ENCODE measurements around the gene MRPL24.
A peak's percentile ranks its signal among the peaks of the same experiment; 100 is the strongest.

MRPL24 gene

DNA sequence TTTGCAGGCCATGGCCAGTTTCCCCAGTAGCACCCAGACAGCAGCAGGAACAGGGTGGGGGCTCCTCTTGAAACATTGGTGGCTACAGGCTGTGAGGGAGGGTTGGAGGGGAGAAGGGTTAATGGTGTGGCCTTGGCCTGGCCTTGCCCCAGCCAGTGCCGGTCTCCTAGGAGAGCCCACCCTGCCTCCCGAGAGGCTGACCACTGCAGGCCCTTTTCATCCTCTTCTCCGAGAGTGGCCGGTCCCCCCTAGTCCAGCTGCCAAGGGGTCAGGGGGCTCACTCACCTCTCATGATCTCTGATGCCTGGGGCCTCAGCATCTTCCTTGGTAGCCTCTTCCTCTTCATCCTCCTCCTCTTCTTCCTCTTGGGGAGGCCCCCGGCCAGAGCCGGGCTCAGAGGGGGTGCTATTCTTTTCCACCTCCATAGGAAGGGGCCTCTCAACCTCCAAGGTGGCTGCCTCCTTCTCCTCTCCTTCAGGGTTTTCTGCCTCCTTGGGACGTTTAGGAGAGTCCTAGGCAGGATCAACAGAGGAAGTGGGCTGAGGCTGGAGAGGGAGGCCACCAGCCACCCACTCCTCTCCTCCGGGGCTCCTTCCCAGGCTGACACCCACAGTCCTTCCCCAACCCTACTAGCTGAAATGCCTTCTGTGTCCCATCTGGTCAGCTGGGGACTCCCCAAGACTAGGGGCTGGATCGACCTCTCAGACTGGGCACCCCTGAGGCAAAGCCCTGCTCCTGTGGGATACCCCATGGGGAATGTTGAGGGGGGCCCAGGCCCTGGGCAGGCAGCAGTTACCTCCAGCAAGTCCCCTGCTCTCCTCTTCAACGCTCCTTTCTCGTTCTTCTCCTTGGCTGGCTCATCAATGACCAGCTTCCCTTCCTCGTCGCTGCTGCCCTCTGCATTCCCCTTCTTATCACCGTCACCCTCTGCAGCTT, 2.7 kb upstream of the MRPL24 start:
- DNase-seq (ENCODE audit: low spot score) = no peak

DNA sequence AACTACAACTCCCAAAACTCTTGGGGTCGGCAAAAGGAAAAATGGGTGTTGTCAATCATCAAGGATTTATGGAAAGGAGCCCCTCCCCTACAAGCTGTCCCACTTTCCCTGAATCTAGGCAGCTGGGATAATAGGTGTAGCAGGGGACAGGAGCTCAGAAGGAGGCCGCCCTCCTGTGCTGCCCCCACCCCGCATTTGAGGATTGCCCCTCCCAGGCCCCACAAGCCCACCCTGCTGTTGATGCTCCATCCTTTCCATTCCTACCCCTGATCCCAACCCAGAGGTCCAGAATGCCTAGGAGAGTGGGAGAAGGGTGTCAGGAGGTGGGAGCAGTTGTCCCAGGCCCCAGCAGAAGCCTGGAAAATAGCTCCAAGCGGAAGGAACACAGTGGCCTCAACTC, 1.9 kb upstream of the MRPL24 start:
- no peak for DNase-seq (ENCODE audit: low spot score)

DNA sequence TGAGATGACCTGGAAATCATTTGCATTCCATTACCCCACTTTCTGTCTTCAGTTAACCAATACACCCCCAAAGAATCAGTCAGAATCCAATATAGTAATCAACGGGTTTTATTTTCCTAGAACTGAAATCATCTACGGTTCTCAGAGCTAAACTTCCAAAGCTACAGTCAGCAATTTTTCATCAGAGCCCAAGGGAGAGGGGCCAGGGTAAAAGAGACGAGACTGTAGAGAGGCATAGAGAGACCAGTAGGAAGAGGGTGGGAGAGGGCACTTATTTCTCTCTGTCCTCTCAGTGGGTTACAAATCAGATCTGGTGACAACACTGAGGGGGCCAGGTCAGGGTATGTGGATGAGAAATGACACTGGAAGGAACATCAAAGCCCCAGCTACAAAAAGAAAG, 1.1 kb upstream of the MRPL24 start:
- no peak for DNase-seq (ENCODE audit: low spot score)

DNA sequence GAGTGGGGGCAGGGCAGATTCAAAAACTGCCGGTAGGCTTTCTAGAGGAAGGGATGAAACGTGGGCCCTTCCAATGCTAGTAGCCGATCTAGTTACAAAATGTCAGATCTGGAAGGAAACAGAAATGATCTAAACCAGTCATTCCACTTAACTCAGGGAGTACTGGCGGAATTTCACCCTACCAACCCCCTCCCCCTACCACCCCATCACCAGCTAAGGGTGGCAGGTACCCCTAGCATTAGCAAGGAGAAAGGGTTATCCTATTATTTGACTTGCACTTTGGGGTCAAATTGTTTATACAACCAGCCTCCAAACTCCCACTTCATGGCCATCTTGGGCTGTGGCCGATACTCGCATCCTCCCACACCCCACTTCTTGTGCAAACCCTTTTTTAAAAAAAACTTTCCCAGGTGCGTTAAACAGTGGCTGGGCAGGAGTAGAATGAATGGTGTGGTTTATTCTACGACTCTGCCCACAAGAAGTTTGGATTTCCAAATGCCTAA, 644 bp upstream of the MRPL24 start:
- no peak for DNase-seq (ENCODE audit: low spot score)

DNA sequence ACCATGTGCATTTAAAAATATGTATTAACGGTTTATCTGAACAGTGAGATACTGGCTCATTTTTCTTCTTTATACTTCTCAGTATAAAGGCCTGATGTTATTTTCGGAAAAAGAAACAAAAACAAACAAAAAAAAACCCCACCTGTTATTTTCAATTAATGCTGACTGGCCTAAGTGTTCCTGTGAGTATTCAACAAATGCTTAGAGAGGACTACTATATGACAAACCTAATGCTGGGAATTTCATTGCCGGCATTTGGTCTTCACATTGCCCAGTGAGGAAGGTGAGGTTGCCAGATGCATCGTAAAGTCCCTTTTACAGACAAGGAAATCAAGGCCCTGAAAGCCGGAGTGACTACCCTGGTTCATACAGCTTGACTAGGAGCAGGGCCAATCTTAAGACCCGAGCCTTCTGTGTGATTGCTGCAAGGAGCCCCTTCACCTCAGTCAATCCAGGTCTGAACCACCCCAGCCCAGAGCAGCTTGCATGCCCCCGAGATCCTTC, 599 bp downstream of the MRPL24 start:
- DNase-seq (ENCODE audit: low spot score) = no peak

DNA sequence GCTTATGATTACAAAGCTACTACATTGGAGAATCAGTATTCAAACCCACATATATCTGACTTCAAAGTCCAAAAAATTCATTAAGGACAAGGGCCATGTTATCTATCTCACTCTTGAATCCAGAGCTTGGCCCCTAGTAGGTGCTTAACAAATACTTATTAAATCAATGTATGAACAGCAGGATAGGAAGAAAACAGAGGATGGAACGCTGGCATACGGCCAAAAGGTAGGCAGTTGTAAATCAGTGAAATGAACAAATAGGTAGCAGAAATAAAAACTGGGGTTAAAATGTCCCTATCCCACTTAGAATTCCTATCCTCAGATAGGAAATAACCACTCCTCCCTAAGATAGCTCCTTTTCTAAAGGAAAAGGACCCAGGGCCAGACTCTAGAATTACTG, 2.0 kb downstream of the MRPL24 start:
- DNase-seq (ENCODE audit: low spot score) = no peak

DNA sequence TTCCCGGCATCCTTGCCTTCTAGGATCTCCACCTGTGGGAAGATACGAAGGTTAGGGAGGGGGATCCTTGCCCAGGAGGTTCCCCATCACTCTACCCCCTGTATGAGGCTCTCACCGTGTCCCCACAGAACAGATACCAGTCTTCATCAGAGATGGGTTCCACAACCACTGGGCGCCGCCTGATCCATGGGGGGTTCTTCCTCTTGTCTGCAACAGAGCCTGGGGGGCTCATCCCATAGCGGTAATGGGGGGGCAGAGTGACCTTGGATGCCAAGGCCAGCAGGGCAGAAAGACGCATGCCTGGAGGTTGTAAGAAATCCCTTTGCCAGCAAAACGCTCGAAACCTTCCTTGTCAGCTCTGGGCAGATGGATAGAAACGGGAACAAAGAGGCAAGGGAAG, 2.5 kb downstream of the MRPL24 start:
- no peak for DNase-seq (ENCODE audit: low spot score)

DNA sequence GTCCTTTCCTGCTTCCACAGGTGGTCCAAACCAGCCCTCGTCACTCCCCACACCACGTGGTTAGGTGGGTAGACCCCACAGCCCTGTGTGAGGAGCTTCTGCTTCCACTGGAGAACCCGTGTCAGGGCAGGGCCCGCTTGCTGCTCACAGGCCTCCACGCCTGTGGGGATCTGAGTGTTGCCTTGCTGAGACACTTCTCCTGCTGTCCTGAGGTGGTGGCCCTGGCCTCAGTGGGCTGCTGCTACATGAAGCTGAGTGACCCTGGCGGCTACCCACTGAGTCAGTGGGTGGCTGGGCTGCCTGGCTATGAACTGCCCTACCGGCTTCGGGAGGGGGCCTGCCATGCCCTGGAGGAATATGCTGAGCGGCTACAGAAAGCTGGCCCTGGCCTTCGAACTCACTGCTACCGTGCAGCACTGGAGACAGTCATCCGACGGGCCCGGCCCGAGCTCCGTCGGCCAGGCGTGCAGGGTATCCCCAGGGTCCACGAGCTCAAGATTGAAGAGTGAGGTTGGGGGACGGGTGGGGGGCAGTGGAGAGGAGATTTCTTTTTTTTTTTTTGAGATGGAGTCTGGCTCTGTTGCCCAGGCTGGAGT, 6.8 kb downstream of the MRPL24 start:
- DNase-seq (ENCODE audit: low spot score) = no peak

DNA sequence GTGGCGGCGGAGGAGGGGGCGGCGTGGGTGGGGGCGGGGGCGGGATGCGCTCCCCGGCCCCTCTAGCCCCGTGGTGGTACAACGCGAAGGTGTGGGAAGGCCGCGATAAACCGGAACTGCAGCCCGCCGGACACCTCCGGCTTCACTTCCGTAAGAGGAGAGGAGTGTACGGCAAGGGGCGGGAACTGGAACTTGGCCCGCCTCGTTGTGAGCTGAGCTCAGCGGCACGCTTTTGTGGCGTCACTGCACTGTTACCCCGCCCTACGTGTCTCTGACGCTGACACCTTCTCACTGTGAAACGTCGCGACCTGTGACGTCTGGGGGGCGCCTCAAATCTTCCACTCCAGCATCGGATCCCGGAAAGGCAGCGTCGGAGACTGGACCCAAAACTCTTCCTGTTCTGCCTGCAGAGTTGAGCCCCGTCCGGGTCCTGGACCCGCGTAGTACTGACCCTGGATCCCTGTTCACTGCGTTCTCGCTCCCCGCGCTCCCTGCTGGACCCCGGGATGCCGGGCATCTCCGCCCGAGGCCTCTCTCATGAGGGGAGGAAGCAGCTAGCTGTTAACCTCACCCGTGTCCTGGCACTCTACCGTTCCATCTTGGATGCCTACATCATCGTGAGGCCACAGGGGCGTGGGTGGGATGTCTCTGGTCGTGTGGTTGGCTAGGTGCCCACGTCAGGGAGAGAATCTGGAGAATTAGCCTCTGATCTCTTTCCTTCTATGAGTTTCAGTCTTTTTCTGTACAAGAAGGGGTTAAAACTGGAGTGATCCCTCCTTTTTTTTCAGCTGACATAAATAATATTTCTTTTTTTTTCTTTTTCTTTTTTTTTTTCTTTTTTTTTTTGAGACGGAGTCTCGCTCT, 12.1 kb downstream of the MRPL24 start, which contains the start of gene ISG20L2:
ISG20L2 (minus strand) TSS at position 168 of the 864 bp plus-strand sequence. CDS start 1,114 bp downstream, outside the sequence.
- DNase-seq (ENCODE audit: low spot score) = peak; percentile 94

DNA sequence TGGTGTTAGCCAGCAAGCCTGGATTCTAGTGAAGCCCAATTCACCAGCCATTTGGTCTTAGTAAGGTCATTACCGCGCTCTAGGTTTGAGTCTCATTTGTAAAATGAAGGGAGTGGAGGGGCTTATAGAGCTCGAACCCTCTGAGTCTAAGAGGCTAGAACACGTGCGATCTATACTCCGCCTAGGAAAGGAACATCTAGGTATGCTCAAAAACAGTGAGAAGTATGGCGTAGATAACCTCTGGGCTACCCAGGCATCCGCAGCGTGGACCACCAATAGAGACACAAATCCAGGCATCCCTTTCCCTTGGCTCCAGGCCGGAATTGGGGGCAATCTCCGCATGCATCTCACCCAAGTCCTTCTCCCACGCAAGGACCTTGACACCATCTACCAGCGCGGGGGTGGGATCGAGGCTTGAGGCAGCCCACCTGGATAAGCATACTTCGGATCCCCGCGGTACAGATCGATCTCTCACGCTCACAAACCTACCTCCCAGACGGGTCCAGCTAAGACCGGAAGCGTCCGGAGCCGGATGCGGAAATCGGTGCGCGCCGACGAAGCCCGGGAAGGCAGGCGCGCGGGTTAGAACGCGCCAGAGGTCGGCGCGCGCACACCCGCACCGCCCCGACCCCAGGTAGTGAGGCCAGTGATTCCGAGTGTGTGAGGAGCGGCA, 12.8 kb downstream of the MRPL24 start, which contains the start of gene METTL25B:
METTL25B (plus strand) TSS at position 544 of the 673 bp plus-strand sequence. CDS start 636 bp downstream, outside the sequence.
- DNase-seq (ENCODE audit: low spot score) = peak; percentile 86

DNA sequence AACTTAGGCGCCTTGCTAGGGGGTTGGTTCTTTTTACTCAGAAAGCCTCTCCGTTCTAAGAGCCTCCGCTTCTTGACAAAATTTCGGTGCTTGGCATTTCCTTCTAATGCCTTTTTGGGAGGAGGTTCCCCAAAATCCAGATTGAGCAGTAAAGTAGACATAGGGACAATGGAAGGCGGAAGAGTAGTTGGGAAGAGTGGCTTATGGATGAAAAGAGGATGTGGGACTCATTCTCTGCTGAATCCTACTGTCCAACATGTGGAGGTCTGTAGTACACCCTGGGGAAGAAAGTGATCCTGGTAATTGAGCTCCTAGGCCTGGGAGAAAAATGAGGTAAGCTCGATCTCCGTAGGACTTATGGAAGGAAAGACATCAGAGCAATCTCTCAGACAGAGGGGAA, 13.4 kb downstream of the MRPL24 start:
- no peak for DNase-seq (ENCODE audit: low spot score)

DNA sequence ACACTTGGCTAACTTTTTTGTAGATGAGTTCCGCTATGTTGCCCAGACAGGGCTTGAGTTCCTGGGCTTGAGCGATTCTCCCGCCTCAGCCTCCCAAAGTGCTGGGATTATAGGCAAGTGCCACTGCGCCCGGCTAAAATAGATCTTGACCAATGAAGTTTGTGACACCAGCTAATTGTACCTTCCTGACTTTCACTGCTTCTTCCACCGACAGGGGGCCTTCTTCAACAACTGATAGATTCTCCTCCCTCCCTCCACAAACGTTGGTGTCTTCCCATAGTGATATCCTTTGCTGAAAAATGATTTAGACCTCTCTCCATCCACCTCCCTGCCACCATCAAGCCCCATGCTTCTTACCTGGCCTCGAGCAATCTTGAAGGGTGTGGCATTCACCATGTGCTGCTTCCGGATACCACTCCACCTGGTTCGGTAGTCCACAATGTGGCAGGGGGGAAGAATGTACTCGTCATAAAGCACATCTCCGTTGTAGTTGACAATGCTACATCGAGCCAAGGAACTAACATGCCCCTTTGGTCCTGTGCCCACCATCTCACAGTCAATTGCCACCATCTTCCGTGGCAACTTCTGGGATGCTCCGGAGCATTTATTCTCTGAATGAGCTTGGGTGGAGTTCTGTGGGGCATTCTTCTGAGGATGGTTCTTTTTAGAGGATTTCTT, 14.2 kb downstream of the MRPL24 start:
- DNase-seq (ENCODE audit: low spot score) = peak; percentile 69

DNA sequence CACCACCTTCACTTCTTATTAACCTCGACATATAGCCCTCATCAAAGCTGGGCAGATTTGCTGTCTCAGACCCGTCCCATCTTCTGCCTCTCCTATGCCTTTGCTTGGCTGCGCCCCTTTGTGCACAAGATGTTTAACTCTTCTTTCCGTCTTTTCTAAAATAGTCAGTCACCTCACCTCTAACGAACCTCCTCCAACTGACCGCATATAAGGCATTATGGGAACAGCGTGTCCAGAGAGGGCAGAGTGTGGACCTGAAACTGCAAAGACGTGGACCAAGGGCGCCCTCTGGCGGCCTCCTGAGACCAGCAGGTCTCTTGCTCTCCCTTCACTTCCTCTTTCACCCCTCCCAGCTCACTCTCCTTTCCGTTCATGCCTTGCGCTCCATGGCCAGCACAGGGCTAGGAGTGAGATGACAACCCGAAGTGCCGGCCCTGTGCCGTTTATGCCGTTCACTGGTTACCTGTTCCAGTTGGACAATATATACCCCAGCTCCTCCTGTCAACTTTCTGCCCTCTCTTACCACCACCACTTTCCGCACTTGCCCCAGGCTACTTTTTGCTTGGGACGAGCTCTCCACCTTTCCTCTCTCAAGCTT, 15.1 kb downstream of the MRPL24 start:
- DNase-seq (ENCODE audit: low spot score) = peak; percentile 85

DNA sequence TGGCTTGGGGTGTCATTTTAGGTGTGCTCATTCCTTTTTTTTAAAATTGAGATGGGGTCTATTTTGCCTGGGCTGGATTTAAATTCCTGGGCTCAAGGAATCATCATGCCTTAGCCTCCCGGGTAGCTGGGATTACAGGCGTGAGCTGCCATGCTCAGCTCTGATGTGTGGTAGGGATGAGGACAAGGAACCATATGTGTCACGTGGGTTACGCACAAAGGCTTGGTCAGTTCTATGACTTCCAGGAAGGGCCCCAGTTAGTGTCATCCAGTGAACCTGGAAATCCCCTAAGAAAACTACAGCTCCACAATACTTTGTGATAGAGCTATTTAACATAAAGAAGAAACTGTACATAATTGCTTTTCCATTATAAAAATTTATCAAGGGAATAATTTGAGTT, 19.4 kb downstream of the MRPL24 start:
- DNase-seq (ENCODE audit: low spot score) = no peak

DNA sequence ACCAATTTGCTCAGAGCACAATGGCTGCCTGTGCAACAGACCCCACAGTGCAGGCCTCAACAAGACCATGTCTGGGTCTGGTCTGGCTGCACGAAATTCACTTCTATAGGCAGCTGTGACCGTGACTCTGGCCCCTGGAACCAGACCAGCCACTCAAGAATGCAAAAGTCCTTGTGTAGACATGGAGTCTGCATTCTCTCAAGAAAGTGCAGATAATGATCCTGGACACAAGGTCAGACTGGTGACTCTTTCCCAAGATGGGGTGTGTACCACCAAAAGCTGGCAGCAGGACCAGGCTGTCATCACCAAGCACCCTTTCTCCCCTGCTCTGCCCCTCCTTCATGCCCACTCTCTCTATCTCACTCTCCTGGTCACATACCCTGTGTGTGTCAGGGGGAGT, 19.8 kb downstream of the MRPL24 start:
- DNase-seq (ENCODE audit: low spot score) = no peak

DNA sequence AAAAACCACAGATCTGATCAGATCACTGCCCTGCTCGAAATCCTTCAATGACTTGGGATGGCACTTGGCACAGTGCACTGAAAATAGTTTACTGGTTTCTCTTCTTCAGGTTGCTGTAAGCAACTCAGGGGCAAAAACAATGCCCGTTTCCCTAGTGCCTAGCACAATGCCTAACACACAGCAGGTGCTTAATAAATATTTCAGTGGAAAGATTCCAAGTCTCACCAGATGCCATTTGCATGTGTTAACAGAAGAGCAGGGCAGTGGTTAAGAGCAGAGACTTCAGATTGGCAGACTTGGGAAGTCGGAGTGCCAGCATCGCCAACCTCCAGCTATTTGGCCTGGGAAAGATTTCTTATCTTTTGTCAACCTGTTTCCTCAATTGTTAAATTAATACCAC, 23.5 kb downstream of the MRPL24 start:
- DNase-seq (ENCODE audit: low spot score) = no peak

DNA sequence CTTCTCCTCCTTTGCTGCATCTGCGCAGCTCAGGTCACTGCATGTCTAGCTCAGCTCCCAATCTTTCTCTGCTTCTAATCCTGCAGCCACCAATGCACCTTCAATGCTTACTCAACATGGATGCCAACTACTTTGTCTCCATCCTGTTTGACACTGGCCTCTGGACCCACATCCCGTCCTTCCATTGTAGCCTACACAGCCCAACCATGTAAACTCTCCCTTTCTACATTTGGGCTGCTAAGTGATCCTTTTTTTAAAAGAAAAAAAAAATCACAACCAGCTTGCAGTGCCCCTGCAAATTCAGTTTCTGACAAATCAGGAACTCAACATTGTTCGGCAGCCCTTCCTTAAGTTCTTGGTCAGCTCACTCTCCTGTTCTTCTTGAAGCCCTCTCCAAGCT, 26.1 kb downstream of the MRPL24 start:
- DNase-seq (ENCODE audit: low spot score) = no peak

DNA sequence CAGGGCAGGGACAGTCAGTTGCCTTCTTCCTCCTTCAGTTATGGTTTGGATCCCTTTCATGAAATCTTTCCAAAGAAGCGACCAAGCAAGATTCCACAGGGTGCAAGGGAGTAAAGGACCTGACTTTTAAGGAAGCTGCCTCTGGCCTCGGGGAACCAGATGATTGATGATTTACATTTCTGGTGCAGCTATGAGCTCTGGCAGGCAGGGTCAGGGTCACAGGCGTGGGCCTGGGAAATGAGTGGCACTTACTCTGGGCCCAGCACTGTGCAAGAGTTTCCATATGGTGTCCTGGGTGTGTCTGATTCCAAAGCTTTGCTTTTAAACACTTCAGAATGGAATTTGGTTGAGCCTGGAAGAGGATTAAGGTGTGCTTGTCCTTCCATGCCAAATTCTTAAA, 28.3 kb downstream of the MRPL24 start:
- DNase-seq (ENCODE audit: low spot score) = no peak

DNA sequence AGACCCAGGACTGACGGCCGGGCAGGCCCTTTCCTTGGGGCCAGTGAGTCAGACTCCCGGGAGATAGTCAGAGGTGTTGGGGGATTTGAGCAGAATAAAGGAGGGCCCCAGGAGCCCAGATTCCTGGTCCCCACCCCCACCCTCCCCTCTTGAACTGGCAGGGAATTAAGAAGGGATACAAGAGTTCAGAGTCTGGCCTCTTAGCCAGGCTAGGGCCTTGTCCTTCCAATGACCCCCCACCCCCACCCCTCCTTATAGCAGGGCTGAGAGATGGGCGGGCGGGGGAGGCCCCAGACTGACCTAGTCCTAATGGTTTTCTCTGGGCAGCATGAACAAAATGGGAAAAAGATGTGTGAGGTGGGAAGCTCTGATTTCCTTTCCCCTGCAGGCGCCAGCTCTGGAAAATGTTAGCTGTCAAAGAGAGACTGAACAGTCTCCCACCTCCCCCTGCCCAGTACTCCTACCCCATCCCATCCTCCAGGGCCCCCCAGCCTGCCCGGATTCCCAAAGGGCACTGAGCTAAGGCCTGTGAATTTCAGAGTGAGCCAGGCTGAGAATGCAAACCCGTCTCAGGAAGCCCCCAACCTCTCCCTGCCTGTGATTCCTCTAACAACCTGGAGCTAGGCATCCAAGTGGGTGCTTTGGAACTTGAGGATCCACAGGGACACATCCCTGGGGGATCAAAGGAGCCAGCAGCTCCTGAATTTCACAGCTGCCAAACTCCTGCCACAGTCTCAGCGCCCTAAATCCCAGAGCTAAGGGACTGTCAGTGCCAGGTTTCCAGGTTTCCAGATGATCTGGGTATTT, 29.7 kb downstream of the MRPL24 start:
- DNase-seq (ENCODE audit: low spot score) = no peak

Data from AG08396 (cell line).